IMR-90 (cell line): ENCODE results near the gene LCN10. TPM values are rescaled to one million over a fixed set of nuclear protein-coding genes. Genes with fewer than 3 reads are reported as not detected.

Experiments
- ATAC-seq: fragments of 200-7000 bp; cut with Tn5 transposase; 2 replicates; pipeline ENCODE4 v1.9.1; 2020; ENCODE audit warnings: low read depth, mild to moderate bottlenecking, moderate library complexity
- BruUV-seq: library from RNA; stranded (reverse); fragments of 400-500 nt; replicated peaks from 2 replicates; lab custom pipeline; 2021; lab: Mats Ljungman, UMichigan
- CTCF ChIA-PET: fragments of 300-600 bp; formaldehyde crosslinking; extraction: SDS; loops from one replicate; lab custom pipeline; 2021; ENCODE audit warnings: antibody characterized with exemption; lab: Yijun Ruan, JAX
- POLR2A ChIA-PET: fragments of 300-600 bp; sonication (Branson Sonifier 250); formaldehyde crosslinking; loops from one replicate; lab custom pipeline; 2022; ENCODE audit warnings: antibody characterized with exemption; ENCODE audit not compliant: unreplicated experiment; lab: Charles Lee
- DNase-seq: peaks from one replicate; pipeline ENCODE4 v3.0.0; 2013
- H2AFZ ChIP-seq: replicated peaks from 2 replicates; pipeline ENCODE3; 2013; ENCODE audit warnings: low read length, mild to moderate bottlenecking; ENCODE audit not compliant: poor library complexity
- H2AK5ac ChIP-seq: 2 replicates; pipeline ENCODE4 v1.6.1; 2013; ENCODE audit warnings: low read depth, low read length, inconsistent platforms
- H2AK9ac ChIP-seq: replicated peaks from 2 replicates; pipeline ENCODE3; 2013; ENCODE audit warnings: mild to moderate bottlenecking, low read depth, low read length, moderate library complexity; ENCODE audit not compliant: poor library complexity
- H2BK120ac ChIP-seq: 2 replicates; pipeline ENCODE4 v1.6.1; 2013; ENCODE audit warnings: low read depth, low read length, inconsistent platforms
- H2BK15ac ChIP-seq: 3 replicates; pipeline ENCODE4 v1.6.1; 2013; ENCODE audit warnings: low read depth, low read length, inconsistent platforms
- H2BK20ac ChIP-seq: 2 replicates; pipeline ENCODE4 v1.6.1; 2013; ENCODE audit warnings: low read depth, mild to moderate bottlenecking, inconsistent platforms, low read length, moderate library complexity
- H2BK5ac ChIP-seq: 2 replicates; pipeline ENCODE4 v1.6.1; 2013; ENCODE audit warnings: mild to moderate bottlenecking, low read depth, low read length, inconsistent platforms; ENCODE audit not compliant: poor library complexity, severe bottlenecking
- H3K14ac ChIP-seq: replicated peaks from 2 replicates; pipeline ENCODE4 v1.6.1; 2013; ENCODE audit warnings: low read depth, low read length, inconsistent platforms
- H3K18ac ChIP-seq: 2 replicates; pipeline ENCODE4 v1.6.1; 2013; ENCODE audit warnings: low read depth, low read length, control low read depth
- H3K23ac ChIP-seq: 2 replicates; pipeline ENCODE4 v1.6.1; 2013; ENCODE audit warnings: low read depth, low read length, inconsistent platforms
- H3K27ac ChIP-seq: 2 replicates; pipeline ENCODE4 v1.5.1; 2013; ENCODE audit warnings: mild to moderate bottlenecking, control low read depth, low read length; ENCODE audit not compliant: insufficient read depth
- H3K27me3 ChIP-seq: 2 replicates; pipeline ENCODE4 v1.6.1; 2013; ENCODE audit warnings: low read length; ENCODE audit not compliant: control insufficient read depth, insufficient read depth
- H3K36me3 ChIP-seq: 2 replicates; pipeline ENCODE4 v1.6.1; 2013; ENCODE audit warnings: low read length, mixed read lengths; ENCODE audit not compliant: control insufficient read depth, insufficient read depth
- H3K4ac ChIP-seq: 2 replicates; pipeline ENCODE4 v1.6.1; 2013; ENCODE audit warnings: low read depth, low read length, inconsistent platforms
- H3K4me1 ChIP-seq: 2 replicates; pipeline ENCODE4 v1.6.1; 2013; ENCODE audit warnings: low read length, mixed read lengths; ENCODE audit not compliant: control insufficient read depth, insufficient read depth
- H3K4me2 ChIP-seq: 2 replicates; pipeline ENCODE4 v1.6.1; 2013; ENCODE audit warnings: low read depth, mild to moderate bottlenecking, control low read depth, low read length, moderate library complexity
- H3K4me3 ChIP-seq: 2 replicates; pipeline ENCODE4 v1.5.1; 2013; ENCODE audit warnings: low read depth, mild to moderate bottlenecking, control low read depth, low read length, moderate library complexity; ENCODE audit not compliant: insufficient read depth
- H3K56ac ChIP-seq: 2 replicates; pipeline ENCODE4 v1.6.1; 2013; ENCODE audit warnings: low read length, inconsistent platforms; ENCODE audit not compliant: insufficient read depth; ENCODE audit errors: extremely low read depth
- H3K79me1 ChIP-seq, 2 experiments: 2 replicates each; pipeline ENCODE4 v1.6.1; 2013; ENCODE audit warnings: low read length in 2 of 2, inconsistent platforms in 1 of 2, low read depth in 1 of 2
- H3K9ac ChIP-seq: 2 replicates; pipeline ENCODE4 v1.6.1; 2013; ENCODE audit warnings: low read depth, low read length, control low read depth
- H3K9me1 ChIP-seq: 2 replicates; pipeline ENCODE4 v1.6.1; 2013; ENCODE audit warnings: low read length, inconsistent platforms; ENCODE audit not compliant: insufficient read depth
- H3K9me3 ChIP-seq: 2 replicates; pipeline ENCODE4 v1.6.1; 2013; ENCODE audit warnings: low read length; ENCODE audit not compliant: control insufficient read depth, insufficient read depth
- H4K20me1 ChIP-seq: 2 replicates; pipeline ENCODE4 v1.6.1; 2013; ENCODE audit warnings: low read length, inconsistent platforms; ENCODE audit not compliant: insufficient read depth
- H4K5ac ChIP-seq: 2 replicates; pipeline ENCODE4 v1.6.1; 2013; ENCODE audit warnings: mild to moderate bottlenecking, low read depth, low read length, control low read depth
- H4K8ac ChIP-seq, 2 experiments: 2 replicates each; pipeline ENCODE4 v1.6.1; 2013; ENCODE audit warnings: low read depth in 2 of 2, low read length in 2 of 2, control low read depth in 1 of 2, inconsistent platforms in 1 of 2
- H4K91ac ChIP-seq: 2 replicates; pipeline ENCODE4 v1.6.1; 2013; ENCODE audit warnings: low read depth, low read length, inconsistent platforms; ENCODE audit not compliant: insufficient read depth
- BHLHE40 ChIP-seq: fragments of 150-350 bp; IDR thresholded peaks from 2 replicates; pipeline ENCODE4 v1.6.1; 2016; ENCODE audit warnings: mild to moderate bottlenecking, low read depth, low read length
- WGBS, 2 experiments: methylation state at CpG; one replicate each; pipeline versions ENCODE4 v1.1.5 to v1.1.7; 2013; ENCODE audit warnings: missing lambda C conversion rate in 2 of 2; ENCODE audit not compliant: insufficient read length in 1 of 2; ENCODE audit errors: extremely low coverage in 2 of 2; 5-methylcytosine and 5-hydroxymethylcytosine counted together
- dilution Hi-C: fragments of 300-500 bp; cut with HindIII; formaldehyde crosslinking; loops from one replicate; pipeline ENCODE4 v1.14.3; 2018; ENCODE audit warnings: low sequenced_read_pairs; ENCODE audit not compliant: unreplicated experiment
- in situ Hi-C: fragments of 300-500 bp; cut with MboI; formaldehyde crosslinking; loops from 3 replicates; pipeline ENCODE4 v1.14.3; 2019; ENCODE audit warnings: low sequenced_read_pairs, inconsistent platforms, mixed read lengths
- intact Hi-C: fragments of 100-400 bp; cut with micrococcal nuclease; formaldehyde crosslinking; loops from 2 replicates; pipeline ENCODE4 v1.10.0; 2022
- polyA plus RNA-seq, 3 experiments: library from polyadenylated mRNA; depleted of rRNA; stranded (reverse); fragments of >200 nt; gene quantifications; 2 replicates each; pipeline ENCODE4 v1.2.3, GENCODE V29; 2012; ENCODE audit warnings: low replicate concordance in 1 of 3
- total RNA-seq: library from RNA; depleted of rRNA; stranded (reverse); fragments of >200 nt; gene quantifications from 2 replicates; pipeline ENCODE4 v1.2.3, GENCODE V29; 2012

Gene LCN10
- total and polyA plus RNA-seq, 2 of the 4 experiments (the other 2 are of a cell fraction): not detected

GRCh38 chr9:136738960-136739359 is 3.8 kb downstream of the LCN10 start:
- DNase-seq (no peak), ATAC-seq (no peak)
- Histone ChIP-seq H4K8ac (no peak overlapping the region), H3K27me3 (peaks cover 56% of the 10 kb centered on the region), H2BK120ac (no peak overlapping the region), H3K27ac (no peak overlapping the region), H3K9me1 (no peaks in the 10 kb centered on the region), H3K23ac (no peak overlapping the region), H2AK9ac (no peak overlapping the region), H2AK5ac (no peak overlapping the region), H3K9ac (no peak overlapping the region), H4K91ac (no peak overlapping the region), H3K4ac (no peak overlapping the region), H3K14ac (no peak overlapping the region), H3K4me1 (peaks cover 3% of the 10 kb centered on the region; the same call in 1 of the 2 replicates), H2BK15ac (no peak overlapping the region), H2BK20ac (no peak overlapping the region), H4K5ac (no peak overlapping the region), H3K56ac (no peak overlapping the region), H3K36me3 (no peaks in the 10 kb centered on the region), H3K79me1 (no peaks in the 10 kb centered on the region), H3K18ac (no peak overlapping the region), H3K9me3 (no peaks in the 10 kb centered on the region), H2AFZ (no peak overlapping the region), H3K4me2 (no peak overlapping the region), H2BK5ac (no peak overlapping the region), H4K20me1 (no peaks in the 10 kb centered on the region; the same call in 1 of the 2 replicates), H3K4me3 (no peak overlapping the region)
- dilution Hi-C loops: no loop called here
- no TSS peak for BruUV-seq
- in situ Hi-C loops: no loop called here
- CTCF ChIA-PET: no interaction called here
- POLR2A ChIA-PET: no interaction called here
- 84% methylated on average over 13 of the region's 20 CpGs; no CpG with 5 or more reads in 1 of the 2 experiments for WGBS, 2 experiments
- intact Hi-C loops: no loop called here
- no peak for TF ChIP-seq BHLHE40
